Heart left ventricle (tissue), 16 donors: Measurements from ENCODE around the gene MYOM1. TPM values are rescaled to one million over a fixed set of nuclear protein-coding genes. Genes with fewer than 3 reads are reported as not detected.
"Not testable (repeated sequence)": the region's sequence is repeated elsewhere in the genome, so short reads cannot be mapped to it uniquely, and the experiment has no call there.

Experiments
- ATAC-seq, 4 donors: fragments of 200-7000 bp; cut with Tn5 transposase; one replicate each; pipeline ENCODE4 v1.9.1; 2020 to 2022; ENCODE audit warnings: moderate library complexity in 4 of 4, mild to moderate bottlenecking in 3 of 4, moderate number of reproducible peaks in 1 of 4
- DNase-seq, 5 donors: peaks; one replicate each; pipeline ENCODE4 v3.0.0-alpha.2; 2020
- H3K27ac ChIP-seq, 12 donors: fragments of 200-600 bp; sonication (generic) in 4 of 12; one replicate each; pipeline versions ENCODE4 v1.5.0 to v1.8.0; 2016 to 2022; ENCODE audit warnings: mild to moderate bottlenecking in 2 of 12
- H3K27me3 ChIP-seq, 9 donors: fragments of 200-600 bp; sonication (generic) in 2 of 9; one replicate each; pipeline versions ENCODE4 v1.5.1 to v1.8.0; 2016 to 2022; ENCODE audit warnings: mild to moderate bottlenecking in 3 of 9
- H3K36me3 ChIP-seq, 9 donors: fragments of 200-600 bp; sonication (generic) in 2 of 9; one replicate each; pipeline versions ENCODE4 v1.5.0 to v1.8.0; 2018 to 2022; ENCODE audit warnings: mild to moderate bottlenecking in 2 of 9
- H3K4me1 ChIP-seq, 12 donors: fragments of 200-600 bp; sonication (generic) in 4 of 12; one replicate each; pipeline versions ENCODE4 v1.5.0 to v1.8.0; 2016 to 2022; ENCODE audit warnings: mild to moderate bottlenecking in 3 of 12
- H3K4me3 ChIP-seq, 12 donors: fragments of 200-600 bp; sonication (generic) in 4 of 12; one replicate each; pipeline versions ENCODE4 v1.5.0 to v1.8.0; 2017 to 2022; ENCODE audit warnings: mild to moderate bottlenecking in 9 of 12, moderate library complexity in 4 of 12
- H3K9me3 ChIP-seq, 12 donors: fragments of 200-600 bp; sonication (generic) in 4 of 12; one replicate each; pipeline versions ENCODE4 v1.5.0 to v1.8.0; 2016 to 2022; ENCODE audit warnings: mild to moderate bottlenecking in 1 of 12
- POLR2A ChIP-seq, 2 donors: fragments of 450-650 bp; IDR thresholded peaks; one replicate each; pipeline ENCODE4 v1.6.1; 2017; ENCODE audit warnings: antibody characterized with exemption in 2 of 2, mild to moderate bottlenecking in 2 of 2, moderate library complexity in 2 of 2
- WGBS, 4 donors: extraction: QIAGEN DNeasy Blood & Tissue Kit in 2 of 4; methylation state at CpG; one replicate each; pipeline versions ENCODE4 v1.1.5 to v1.1.7; 2013 to 2018; 5-methylcytosine and 5-hydroxymethylcytosine counted together
- intact Hi-C, 10 donors: fragments of 100-400 bp; cut with DNase I; formaldehyde crosslinking; loops; one replicate each; pipeline versions ENCODE4 v1.11.1 to v1.14.2; 2022
- polyA plus RNA-seq, 2 donors: library from polyadenylated mRNA; stranded (reverse); fragments of 200-250 nt; gene quantifications; one replicate each; pipeline ENCODE4 v1.2.3, GENCODE V29; 2013
- total RNA-seq, 9 donors: library from RNA; depleted of rRNA in 2 of 9; stranded (reverse); fragments of >200 nt in 2 of 9; fragmentation: NEBNext Ultra II Directional in 3 of 9; extraction: Animal tissue kit (Norgen Biotek cat#: 25700) in 3 of 9; gene quantifications; one replicate each; pipeline versions ENCODE4 v1.1.0 to v1.2.4, GENCODE V29; 2016 to 2023
- TF ChIP-seq, protein P1 (sequence below), 12 donors: fragments of 200-600 bp; sonication (generic) in 4 of 12; IDR thresholded peaks; one replicate each; pipeline versions ENCODE4 v1.5.0 to v1.8.0; 2018 to 2022; ENCODE audit warnings: antibody characterized with exemption in 12 of 12, mild to moderate bottlenecking in 5 of 12
- donor health status: ischemic (EF 13 %, LVEDD 7.1; RV severe dilation, severe dysfunction).
- donor health status: healthy with polysubstance abuse.
- donor health status: DM: no; HTN: yes; CAD: no.
- donor health status: DM: no; HTN: no; CAD: no.
- donor health status: ischemic (EF 25% LVEDD 6.9; RV normal size, moderate dysfunction).
- donor health status: ischemic (EF 25% LVEDD 5.7; RV mildly dilated, moderate dysfunction).
- donor health status: healthy.
- donor health status: DM: yes; HTN: yes; CAD: no.
- donor health status: ischemic (EF 35%, LVEDD 5.7; RV mildly dilated, moderate dysfunction).
- donor health status: nonischemic (EF 11% LVEDD 7.7; RV severe dilation, severe dysfunction).
- donor health status: DM: yes; HTN: yes; CAD: no.
- donor health status: PGD.
- donor health status: ischemic (EF 29% LVEDD 5.4; RV normal size, mild dysfunction).
- donor health status: nonischemic (EF 23%, LVEDD 6.1; RV moderate dilation, normal function).

The MYOM1 gene
- total and polyA plus RNA-seq, 11 donors, result 112 to 1,344 (median 801) TPM

DNA sequence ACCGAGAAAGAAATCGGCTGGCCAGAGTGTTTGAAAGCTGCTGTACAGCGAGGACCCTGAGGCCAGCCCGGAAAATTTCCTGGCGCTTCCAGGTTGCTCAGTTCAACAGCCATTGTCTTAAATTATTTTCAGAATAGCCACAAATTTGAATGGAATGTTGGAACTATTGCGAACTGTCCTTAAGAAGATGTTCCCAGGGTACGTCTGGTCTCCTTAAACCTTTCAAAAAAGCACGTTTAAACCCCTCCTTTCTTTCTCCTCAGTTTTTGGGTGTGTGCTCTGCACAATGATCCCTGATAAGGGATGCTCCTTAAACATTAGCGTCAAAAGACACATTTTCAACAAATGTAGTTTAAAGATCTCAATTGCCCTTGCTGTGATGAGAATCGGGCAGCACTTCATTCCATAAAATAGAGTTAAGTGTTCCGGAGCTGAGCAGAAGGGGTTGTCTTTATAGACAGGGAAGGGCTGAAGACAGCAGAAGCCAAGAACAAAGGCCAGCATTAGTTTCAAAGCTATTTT, 192.3 kb downstream of the MYOM1 start:
- Histone ChIP-seq H3K27ac (peak overlapping the region in 1 of 12 donors; percentile 32), H3K4me1 (peaks cover 0 to 22% (median 7%) of the 10 kb centered on the region in 12 donors), H3K27me3 (no peaks in the 10 kb centered on the region), H3K9me3 (no peaks in the 10 kb centered on the region), H3K4me3 (no peak overlapping the region), H3K36me3 (no peaks in the 10 kb centered on the region)
- TF ChIP-seq POLR2A (IDR thresholded peaks at IDR 0.05), result no peak
- TF ChIP-seq, protein P1, sequence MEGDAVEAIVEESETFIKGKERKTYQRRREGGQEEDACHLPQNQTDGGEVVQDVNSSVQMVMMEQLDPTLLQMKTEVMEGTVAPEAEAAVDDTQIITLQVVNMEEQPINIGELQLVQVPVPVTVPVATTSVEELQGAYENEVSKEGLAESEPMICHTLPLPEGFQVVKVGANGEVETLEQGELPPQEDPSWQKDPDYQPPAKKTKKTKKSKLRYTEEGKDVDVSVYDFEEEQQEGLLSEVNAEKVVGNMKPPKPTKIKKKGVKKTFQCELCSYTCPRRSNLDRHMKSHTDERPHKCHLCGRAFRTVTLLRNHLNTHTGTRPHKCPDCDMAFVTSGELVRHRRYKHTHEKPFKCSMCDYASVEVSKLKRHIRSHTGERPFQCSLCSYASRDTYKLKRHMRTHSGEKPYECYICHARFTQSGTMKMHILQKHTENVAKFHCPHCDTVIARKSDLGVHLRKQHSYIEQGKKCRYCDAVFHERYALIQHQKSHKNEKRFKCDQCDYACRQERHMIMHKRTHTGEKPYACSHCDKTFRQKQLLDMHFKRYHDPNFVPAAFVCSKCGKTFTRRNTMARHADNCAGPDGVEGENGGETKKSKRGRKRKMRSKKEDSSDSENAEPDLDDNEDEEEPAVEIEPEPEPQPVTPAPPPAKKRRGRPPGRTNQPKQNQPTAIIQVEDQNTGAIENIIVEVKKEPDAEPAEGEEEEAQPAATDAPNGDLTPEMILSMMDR (IDR thresholded peaks at IDR 0.05), result no peak
- DNase-seq (no peak), ATAC-seq (no peak)
- intact Hi-C loops, result no loop called here
- WGBS, 4 donors, result 63 to 73% (median 67%) methylated on average over 11 of the region's 11 CpGs

DNA sequence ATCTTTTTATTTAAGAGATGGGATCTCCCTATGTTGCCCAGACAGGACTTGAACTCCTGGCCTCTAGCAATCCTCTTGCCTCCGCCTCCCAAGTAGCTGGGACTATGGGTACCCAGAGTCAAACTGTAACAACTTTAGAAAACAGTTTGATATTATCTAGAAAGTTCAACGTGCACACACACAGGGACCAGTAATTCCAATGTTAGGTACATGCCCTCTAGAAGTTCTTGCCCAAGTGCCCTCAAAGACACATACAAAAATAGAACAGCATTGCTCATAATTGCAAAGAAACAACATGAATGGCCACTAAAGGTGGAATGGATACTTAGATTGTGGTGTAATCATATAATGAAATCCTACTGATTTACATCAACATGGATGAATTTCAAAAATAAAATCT, 194.2 kb downstream of the MYOM1 start:
- H3K27ac ChIP-seq, result no peak overlapping the region
- H3K4me3 ChIP-seq, result no peak overlapping the region
- no peaks in the 10 kb centered on the region for H3K27me3 ChIP-seq
- intact Hi-C loops, result no loop called here
- H3K36me3 ChIP-seq, result no peaks in the 10 kb centered on the region
- H3K9me3 ChIP-seq, result no peaks in the 10 kb centered on the region
- peaks cover 0 to 22% (median 7%) of the 10 kb centered on the region in 12 donors for H3K4me1 ChIP-seq
- ATAC-seq (peak in 2 of 4 donors; percentile 44 to 49), DNase-seq (no peak)
- WGBS, 4 donors, result 62 to 74% (median 72%) methylated on average over 2 of the region's 2 CpGs
- TF ChIP-seq, protein P1 (IDR thresholded peaks at IDR 0.05), result no peak
- TF ChIP-seq POLR2A (IDR thresholded peaks at IDR 0.05), result no peak

DNA sequence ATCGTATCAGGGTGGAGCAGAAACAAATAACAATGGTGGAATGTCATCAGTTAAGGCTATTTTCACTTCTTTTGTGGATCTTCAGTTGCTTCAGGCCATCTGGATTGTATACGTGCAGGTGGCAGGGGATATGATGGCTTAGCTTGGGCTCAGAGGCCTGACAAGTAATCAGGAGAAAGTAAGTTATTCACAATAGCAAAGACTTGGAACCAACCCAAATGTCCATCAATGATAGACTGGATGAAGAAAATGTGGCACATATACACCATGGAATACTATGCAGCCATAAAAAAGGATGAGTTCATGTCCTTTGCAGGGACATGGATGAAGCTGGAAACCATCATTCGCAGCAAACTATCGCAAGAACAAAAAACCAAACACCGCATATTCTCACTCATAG, 196.2 kb downstream of the MYOM1 start:
- WGBS, 4 donors, result 94 to 98% (median 96%) methylated on average over 5 of the region's 5 CpGs
- intact Hi-C loops, result not testable (repeated sequence)

More for the DNA sequence above, 196.2 kb downstream of the MYOM1 start:
- H3K9me3 ChIP-seq, H3K27ac ChIP-seq, H3K4me3 ChIP-seq, DNase-seq, H3K27me3 ChIP-seq, ATAC-seq, H3K36me3 ChIP-seq: not testable (repeated sequence)
- H3K4me1 ChIP-seq, result peaks cover 0 to 11% (median 0%) of the 10 kb centered on the region in 12 donors

Other genes with a start within 250 kb of the MYOM1 start
- gene LPIN2, start 206.8 kb downstream of the MYOM1 start, total RNA-seq, result 10 to 100 TPM in 6 of 9 donors, 1 to 10 TPM in 3; 6.1 to 21.6 (median 10.9) TPM
- 10 to 100 TPM in 1 of 2 donors, 1 to 10 TPM in 1; 1.9 to 12.8 TPM for gene LPIN2, start 206.8 kb downstream of the MYOM1 start, polyA plus RNA-seq
- 1,000 to 10,000 TPM; 1,642 to 7,537 (median 4,549) TPM for gene MYL12A, start 27.8 kb upstream of the MYOM1 start, total RNA-seq
- gene MYL12A, start 27.8 kb upstream of the MYOM1 start, polyA plus RNA-seq, result 1,000 to 10,000 TPM; 2,104 to 2,994 TPM
- 100 to 1,000 TPM; 185 to 292 (median 210) TPM for gene MYL12B, start 42.2 kb upstream of the MYOM1 start, total RNA-seq
- 100 to 1,000 TPM; 317 to 462 TPM for gene MYL12B, start 42.2 kb upstream of the MYOM1 start, polyA plus RNA-seq
- 10 to 100 TPM in 7 of 9 donors, 1 to 10 TPM in 2; 5.0 to 33.5 (median 15.4) TPM for gene TGIF1, start 230.2 kb upstream of the MYOM1 start, total RNA-seq
- 10 to 100 TPM in 1 of 2 donors, 1 to 10 TPM in 1; 8.8 to 37.5 TPM for gene TGIF1, start 230.2 kb upstream of the MYOM1 start, polyA plus RNA-seq